Iris pigment epithelial cell (primary cell): ENCODE data around the gene CTDSP2.
"Not testable (repeated sequence)": the region's sequence is repeated elsewhere in the genome, so short reads cannot be mapped to it uniquely, and the experiment has no call there.

ENCODE experiments used
- DNase-seq: peaks from one replicate; pipeline ENCODE4 v3.0.0-alpha.2; 2011; ENCODE audit warnings: low read depth

CTDSP2 gene

GRCh38 chr12:57852620-57853500 is 6.3 kb upstream of the CTDSP2 start:
- no peak for DNase-seq

- no peak for DNase-seq
These were observed 5.7 kb upstream of the CTDSP2 start for GRCh38 chr12:57852200-57852599.

- DNase-seq, result no peak
These were observed 5.0 kb upstream of the CTDSP2 start for GRCh38 chr12:57851552-57851951.

- no peak for DNase-seq
These were observed 4.4 kb upstream of the CTDSP2 start for GRCh38 chr12:57850854-57851430.

- DNase-seq, result not testable (repeated sequence)
These were observed 2.9 kb upstream of the CTDSP2 start for GRCh38 chr12:57849447-57849846.

GRCh38 chr12:57849035-57849434 is 2.5 kb upstream of the CTDSP2 start:
- DNase-seq, result no peak

GRCh38 chr12:57848208-57848607 is 1.7 kb upstream of the CTDSP2 start:
- no peak for DNase-seq

GRCh38 chr12:57846285-57846576 is 298 bp downstream of the CTDSP2 start:
- no peak for DNase-seq

- peak; percentile 48 for DNase-seq
These were observed 848 bp downstream of the CTDSP2 start for GRCh38 chr12:57845478-57846284.

- DNase-seq, result peak; percentile 85
These were observed 1.6 kb downstream of the CTDSP2 start for GRCh38 chr12:57844709-57845477.

GRCh38 chr12:57842342-57843294 is 3.9 kb downstream of the CTDSP2 start:
- DNase-seq, result peak; percentile 42

GRCh38 chr12:57841445-57841844 is 5.1 kb downstream of the CTDSP2 start:
- no peak for DNase-seq

GRCh38 chr12:57840726-57841125 is 5.8 kb downstream of the CTDSP2 start:
- DNase-seq, result peak; percentile 55

- DNase-seq, result no peak
These were observed 6.5 kb downstream of the CTDSP2 start for GRCh38 chr12:57839996-57840395.

- no peak for DNase-seq
These were observed 7.8 kb downstream of the CTDSP2 start for GRCh38 chr12:57838594-57839302.

- peak; percentile 81 for DNase-seq
These were observed 8.5 kb downstream of the CTDSP2 start for GRCh38 chr12:57837864-57838562.

GRCh38 chr12:57836442-57837375 is 9.8 kb downstream of the CTDSP2 start:
- DNase-seq, result peak; percentile 87
